ENCODE data around the gene C1orf226. TPM values are rescaled to one million over a fixed set of nuclear protein-coding genes. Genes with fewer than 3 reads are reported as not detected.

Gene C1orf226
- total RNA-seq, 6 experiments from 2014 or later = 6.5 to 45.3 (median 28.4) TPM

DNA sequence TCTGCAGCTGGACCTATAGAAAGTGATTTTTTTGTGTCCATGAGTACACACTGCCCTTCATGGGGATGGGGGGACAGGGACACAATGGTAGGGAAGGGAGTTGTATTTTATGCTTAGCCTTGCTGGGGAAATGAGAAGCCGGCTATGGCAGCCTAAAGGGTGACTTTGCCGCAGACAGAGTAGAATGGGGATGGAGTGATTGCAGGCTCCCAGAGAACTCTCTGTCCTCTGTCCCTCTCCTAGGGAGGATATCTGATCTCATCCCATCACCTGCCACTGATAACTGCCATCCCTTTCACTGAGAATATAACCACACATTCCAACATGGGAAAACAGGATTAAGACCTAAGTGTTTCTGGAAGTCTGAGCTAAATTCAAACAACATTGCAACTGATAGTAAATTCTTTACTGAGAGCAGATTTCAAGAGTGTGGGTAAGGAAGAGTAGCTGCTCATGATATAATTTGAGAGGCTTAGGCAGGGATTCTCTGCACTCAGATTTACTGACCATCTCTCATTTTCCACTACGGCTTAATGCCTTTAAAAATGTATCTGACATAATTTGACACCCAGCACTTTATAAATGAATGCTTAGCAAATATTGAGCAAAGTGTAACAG is 16.5 kb downstream of the C1orf226 start:
- no peak overlapping the region for H3K27ac ChIP-seq
- WGBS (ENCODE audit: insufficient coverage, low coverage, low lambda C conversion rate, missing lambda C conversion rate) = 43% methylated on average over 1 of the region's 3 CpGs
- DNase-seq (no peak), ATAC-seq (no peak)
- no peaks in the 10 kb centered on the region for H3K9me3 ChIP-seq
- no peak for TF ChIP-seq CTCF (IDR thresholded peaks at IDR 0.05)
- intact Hi-C loops (cut with DNase I) = no loop called here
- no peaks in the 10 kb centered on the region for H3K4me1 ChIP-seq
- no peak overlapping the region for H3K4me3 ChIP-seq
- no peaks in the 10 kb centered on the region for H3K36me3 ChIP-seq
- H3K27me3 ChIP-seq = no peaks in the 10 kb centered on the region

DNA sequence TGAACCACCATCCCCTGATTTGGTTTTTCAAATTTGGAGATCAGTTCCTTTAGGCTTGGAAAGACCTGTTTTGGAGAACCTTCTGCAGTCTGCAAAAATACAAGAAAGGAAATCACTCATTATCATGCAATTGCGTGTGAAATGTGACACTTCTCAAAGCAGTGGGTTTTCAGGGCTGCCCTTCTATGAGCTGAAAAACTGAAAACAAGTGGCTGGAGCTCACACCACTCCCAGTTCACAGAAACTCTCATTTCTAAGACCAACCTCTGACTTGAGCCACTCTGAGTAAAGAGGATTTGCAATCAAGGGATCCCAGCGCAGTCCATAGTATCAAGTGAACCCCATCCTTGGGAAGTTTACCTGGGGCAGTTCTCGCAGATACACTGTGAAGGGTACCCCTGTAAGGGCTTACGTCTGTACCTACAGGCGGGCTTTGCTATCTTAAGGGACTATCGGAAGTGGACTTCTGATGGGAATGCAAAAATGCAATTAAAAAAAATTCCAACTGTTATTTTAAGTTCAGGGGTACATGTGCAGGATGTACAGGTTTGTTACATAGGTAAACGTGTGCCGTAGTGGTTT is 17.6 kb downstream of the C1orf226 start:
- DNase-seq = no peak
- Histone ChIP-seq H3K4me1 (no peaks in the 10 kb centered on the region), H3K27me3 (no peaks in the 10 kb centered on the region), H3K36me3 (no peaks in the 10 kb centered on the region), H3K9me3 (no peaks in the 10 kb centered on the region), H3K27ac (no peak overlapping the region), H3K4me3 (no peak overlapping the region)
- intact Hi-C loops (cut with DNase I) = no loop called here
- 68% methylated on average over 8 of the region's 8 CpGs for WGBS (ENCODE audit: insufficient coverage, low coverage, low lambda C conversion rate, missing lambda C conversion rate)
- ATAC-seq = no peak
- TF ChIP-seq POLR2A (IDR thresholded peaks at IDR 0.05) (no peak), CTCF (IDR thresholded peaks at IDR 0.05) (no peak)

DNA sequence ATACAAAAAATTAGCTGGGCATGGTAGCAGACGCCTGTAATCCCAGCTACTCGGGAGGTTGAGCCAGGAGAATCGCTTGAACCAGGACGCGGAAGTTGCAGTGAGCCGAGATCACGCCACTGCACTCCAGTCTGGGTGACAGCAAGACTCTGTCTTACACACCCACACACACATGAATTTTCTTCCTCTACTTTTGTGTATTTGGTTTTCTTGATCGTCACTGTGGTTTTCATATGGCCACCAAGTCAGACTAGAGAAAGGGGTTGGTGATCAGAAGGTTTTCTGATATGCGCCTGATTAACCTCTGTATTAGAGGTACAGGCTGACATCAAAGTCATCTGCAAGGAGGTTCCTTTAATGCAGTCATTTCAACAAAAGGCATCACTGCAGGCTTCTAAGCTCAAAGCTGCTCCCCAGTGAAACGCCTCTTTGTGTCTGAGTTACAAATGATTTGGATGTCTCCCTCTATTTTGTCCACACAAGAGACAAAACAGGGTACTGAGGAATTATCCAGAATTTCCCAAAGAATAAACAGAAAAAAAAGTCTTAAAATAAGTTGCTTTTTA is 19.3 kb downstream of the C1orf226 start:
- Histone ChIP-seq H3K27ac (no peak overlapping the region), H3K9me3 (no peaks in the 10 kb centered on the region), H3K27me3 (no peaks in the 10 kb centered on the region), H3K4me3 (no peak overlapping the region), H3K36me3 (no peaks in the 10 kb centered on the region), H3K4me1 (no peaks in the 10 kb centered on the region)
- TF ChIP-seq CTCF (IDR thresholded peaks at IDR 0.05) = no peak
- TF ChIP-seq POLR2A (IDR thresholded peaks at IDR 0.05) = no peak
- intact Hi-C loops (cut with DNase I) = no loop called here
- no peak for ATAC-seq
- WGBS (ENCODE audit: insufficient coverage, low coverage, low lambda C conversion rate, missing lambda C conversion rate) = 82% methylated on average over 10 of the region's 10 CpGs
- no peak for DNase-seq

DNA sequence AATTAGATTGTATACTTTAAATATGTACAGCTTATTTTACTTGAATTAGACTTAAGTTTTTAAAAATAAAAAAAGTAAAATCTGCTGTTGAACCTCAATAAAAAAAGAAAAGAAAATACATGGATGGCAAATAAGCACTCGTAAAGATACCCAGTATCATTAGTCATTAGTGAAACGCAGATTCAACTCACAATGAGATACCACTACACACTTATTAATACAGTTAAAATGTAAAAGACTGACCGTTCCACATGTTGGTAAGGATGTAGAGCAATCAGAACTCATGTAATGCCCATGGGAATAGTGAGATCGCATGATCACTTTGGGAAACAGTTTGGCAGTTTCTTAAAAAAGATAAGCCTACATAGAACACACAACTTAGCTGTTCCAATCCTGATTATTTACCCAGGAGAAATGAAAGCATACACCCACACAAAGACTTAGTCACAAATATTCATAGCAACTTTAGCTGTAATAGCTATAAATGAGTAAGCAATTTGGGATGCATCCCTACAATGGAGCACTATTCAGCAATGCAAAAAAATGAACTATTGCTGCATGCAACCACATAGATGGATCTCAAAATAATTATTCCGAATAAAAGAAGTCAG is 23.1 kb downstream of the C1orf226 start:
- 68% methylated on average over 5 of the region's 5 CpGs for WGBS (ENCODE audit: insufficient coverage, low coverage, low lambda C conversion rate, missing lambda C conversion rate)
- Histone ChIP-seq H3K36me3 (no peaks in the 10 kb centered on the region), H3K27me3 (no peaks in the 10 kb centered on the region), H3K4me1 (no peaks in the 10 kb centered on the region), H3K27ac (no peak overlapping the region), H3K4me3 (no peak overlapping the region), H3K9me3 (no peaks in the 10 kb centered on the region)
- intact Hi-C loops (cut with DNase I) = no loop called here
- no peak for TF ChIP-seq CTCF (IDR thresholded peaks at IDR 0.05)
- TF ChIP-seq POLR2A (IDR thresholded peaks at IDR 0.05) = no peak
- ATAC-seq = no peak
- no peak for DNase-seq
